Suppressor macrophage (primary cell): Measurements from ENCODE around the gene TMEM8B.
A peak's percentile ranks its signal among the peaks of the same experiment; 100 is the strongest.
"Not testable (repeated sequence)": the region's sequence is repeated elsewhere in the genome, so short reads cannot be mapped to it uniquely, and the experiment has no call there.

Experiments used
- DNase-seq, 4 experiments: peaks; one replicate each; pipeline ENCODE4 v3.0.0-alpha.2; 2020 to 2022

TMEM8B gene

DNA sequence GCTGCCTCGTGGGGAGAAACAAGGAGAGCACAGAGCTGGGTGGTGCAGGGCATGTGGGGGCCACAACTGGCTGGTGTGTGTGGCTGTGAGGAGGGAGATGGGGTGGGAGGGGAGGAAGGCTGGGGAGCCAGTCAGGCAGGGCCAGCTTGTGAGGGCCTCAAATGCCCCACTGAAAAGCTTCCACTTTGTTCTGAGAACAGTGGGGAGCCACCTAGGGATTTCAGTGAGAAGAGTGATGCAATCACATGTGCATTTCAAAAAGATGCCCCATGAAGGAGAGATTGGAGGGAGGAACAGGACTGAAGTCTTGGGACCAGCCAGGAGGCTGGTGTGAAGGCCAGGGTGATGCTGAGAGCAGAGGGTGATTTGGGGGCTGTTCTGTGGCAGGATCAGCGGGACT lies 39.9 kb downstream of the TMEM8B start:
- DNase-seq = no peak

DNA sequence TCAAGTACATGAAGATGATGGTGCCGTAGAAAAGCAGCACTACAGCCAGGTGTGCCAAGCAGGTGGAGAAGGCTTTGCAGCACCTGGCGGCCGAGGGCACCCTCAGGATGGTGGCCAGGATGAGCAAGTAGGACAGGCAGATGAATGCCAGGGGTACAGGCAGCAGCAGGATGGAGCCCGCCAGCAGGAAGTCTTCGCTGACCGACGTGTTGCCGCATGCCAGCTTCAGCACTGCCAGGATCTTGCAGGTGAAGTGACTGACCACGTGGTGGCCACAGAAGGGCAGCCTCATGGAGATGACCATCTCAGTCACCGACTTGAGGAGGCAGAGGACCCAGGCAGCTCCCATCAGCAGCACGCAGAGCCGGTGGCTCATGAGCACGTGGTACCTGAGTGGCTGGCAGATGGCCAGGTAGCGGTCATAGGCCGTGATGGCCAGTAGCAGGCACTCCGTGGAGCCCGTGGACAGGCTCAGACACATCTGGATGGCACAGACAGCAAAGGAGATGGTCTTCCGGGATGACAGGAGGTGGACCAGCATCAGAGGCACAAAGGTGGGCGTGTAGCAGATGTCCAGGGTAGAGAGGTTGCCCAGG lies 40.7 kb downstream of the TMEM8B start:
- no peak for DNase-seq

DNA sequence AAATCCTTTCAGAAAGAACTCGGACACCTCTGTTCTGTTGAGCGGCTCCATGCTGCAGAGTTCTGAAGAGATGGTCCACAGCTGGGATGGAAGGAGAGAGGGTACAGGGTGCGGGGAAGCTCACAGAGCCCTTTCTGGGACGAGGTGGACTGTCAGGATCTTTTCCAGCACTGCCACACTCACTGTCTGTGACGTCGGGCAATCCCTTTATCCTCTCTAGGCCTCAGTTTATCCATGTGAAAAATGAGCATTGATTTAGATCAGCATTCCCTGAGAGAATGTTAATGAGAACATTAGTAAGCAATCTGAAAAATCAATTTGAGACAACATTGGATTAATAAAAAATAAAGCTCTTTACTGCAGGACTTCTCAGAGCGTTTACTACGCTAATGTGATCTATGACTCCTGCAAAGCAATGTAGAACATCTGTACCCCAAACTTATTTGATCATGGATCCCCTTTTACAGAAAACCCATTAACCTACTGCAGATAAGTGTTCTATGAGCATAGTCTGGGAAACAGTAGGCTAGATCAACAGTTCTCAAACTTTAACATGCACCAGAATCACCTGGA lies 41.4 kb downstream of the TMEM8B start, which contains the start of gene OR13J1:
Gene OR13J1, minus strand, starts transcription at position 51 of the 573 bp plus-strand sequence. Its CDS starts 0 bp downstream, at position 51.
- DNase-seq = no peak

DNA sequence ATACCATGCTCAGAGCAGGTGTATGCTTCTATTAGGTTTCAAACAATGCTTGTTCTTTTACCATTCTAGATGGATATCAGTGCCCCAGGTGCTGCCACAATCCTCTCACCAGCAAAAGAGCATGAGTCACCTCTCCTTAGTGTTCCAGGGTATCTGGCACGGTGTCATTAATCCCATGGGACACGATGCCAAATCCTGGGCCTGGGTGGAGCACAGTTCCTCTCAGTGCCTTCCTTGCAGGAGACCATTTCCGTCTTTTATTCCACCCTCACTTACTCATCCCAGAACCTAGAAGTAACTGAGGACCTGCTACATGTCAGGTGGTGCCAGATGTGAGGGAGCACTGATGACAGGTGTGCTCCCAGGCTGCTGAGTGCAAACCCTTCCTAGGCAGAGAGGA lies 42.5 kb downstream of the TMEM8B start:
- no peak for DNase-seq

DNA sequence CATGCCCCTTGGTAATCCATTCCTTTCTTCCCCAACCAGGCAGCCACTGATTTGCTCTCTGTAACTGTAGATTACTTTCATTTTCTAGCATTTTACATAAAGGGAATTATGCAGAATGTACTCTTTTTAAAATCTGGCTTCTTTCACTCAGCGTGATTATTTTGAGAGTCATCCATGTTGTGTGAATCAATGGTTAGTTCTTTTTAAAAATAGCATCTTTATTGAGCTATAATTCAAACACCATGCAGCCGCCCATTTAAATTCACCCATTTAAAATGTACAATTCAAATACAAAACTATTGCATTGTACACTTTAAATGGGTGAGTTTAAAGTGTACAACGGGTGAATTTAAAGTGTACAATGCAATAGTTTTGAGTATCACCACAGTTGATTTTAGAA lies 43.5 kb downstream of the TMEM8B start:
- no peak for DNase-seq

DNA sequence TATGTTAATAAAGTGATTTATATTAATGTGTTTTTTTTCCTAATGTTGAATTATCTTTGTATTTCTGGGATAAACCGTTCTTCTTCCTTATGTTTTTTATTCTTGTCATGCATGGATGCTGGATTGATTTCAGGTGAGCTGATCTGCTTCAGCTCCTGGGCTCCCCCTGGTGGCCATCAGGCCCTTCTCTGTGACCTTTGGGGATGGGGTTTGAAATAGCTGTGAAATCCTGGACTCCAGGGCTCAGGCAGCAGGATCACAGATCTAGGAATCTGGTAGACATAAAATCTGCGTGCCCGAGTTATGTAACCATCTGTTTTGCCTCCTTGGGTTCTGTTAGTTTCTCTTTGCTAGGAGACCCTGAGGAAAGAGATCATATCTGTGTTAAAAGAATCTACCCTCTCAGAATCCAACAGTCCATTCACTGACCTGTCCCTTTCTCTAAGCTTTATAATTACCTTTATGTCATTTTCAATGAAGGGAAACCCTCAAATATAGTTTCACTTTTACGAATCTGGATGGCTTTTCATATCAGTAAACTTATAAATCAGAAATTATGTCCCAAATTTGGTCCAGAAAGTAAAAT lies 53.3 kb downstream of the TMEM8B start:
- DNase-seq = peak; percentile 73 to 90 (median 81)

DNA sequence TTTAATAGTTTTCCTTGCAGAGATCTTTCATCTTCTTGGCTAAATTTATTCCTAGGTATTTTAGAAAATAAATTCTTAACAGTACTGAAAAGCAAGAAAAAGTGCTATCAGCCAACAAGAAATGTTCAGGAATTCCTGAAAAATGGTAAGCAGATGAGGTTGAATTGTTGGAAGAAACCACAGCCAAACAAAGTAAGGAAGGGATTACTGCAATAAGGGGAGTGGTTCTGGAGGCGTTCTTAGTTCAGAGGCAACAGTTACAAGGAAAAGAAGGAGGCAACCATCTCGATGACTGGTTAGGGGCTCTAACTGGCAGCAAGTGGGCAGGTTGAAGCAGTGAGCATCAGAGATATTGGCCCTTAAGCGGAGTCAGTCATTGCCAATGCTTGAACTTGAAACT lies 54.0 kb downstream of the TMEM8B start:
- DNase-seq = no peak

DNA sequence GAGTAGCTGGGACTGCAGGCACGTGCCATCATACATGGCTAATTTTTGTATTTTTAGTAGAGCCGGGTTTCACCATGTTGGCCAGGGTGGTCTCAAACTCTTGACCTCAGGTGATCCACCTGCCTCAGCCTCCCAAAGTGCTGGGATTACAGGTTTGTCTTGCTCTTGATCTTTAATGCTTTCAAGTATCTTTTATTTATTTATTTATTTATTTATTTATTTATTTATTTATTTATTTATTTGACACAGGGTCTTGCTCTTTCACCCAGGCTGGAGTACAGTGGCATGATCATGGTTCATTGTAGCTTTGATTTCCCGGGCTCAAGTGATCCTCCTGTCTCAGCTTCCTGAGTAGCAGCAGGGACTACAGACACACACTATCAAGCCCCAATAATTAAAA lies 55.9 kb downstream of the TMEM8B start:
- not testable (repeated sequence) for DNase-seq

DNA sequence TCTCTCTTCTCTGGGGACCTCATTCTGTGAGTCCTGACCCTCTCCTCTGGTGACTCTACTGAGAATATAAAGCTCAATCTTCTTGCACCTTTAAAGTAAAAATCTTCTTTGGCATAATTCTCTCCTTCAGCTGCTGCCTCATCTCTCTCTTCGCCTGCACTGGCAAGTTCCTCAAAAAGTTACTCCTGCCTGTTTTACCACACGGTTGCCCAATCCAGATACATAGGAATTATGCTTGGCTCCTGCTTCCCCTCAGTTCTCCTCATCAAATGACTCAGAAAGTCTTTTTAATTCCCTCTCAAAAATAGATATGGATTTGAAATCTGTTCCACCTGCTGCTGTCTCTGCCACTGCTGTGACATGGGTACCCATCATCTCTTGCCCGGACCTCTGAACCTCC lies 62.6 kb downstream of the TMEM8B start:
- peak; percentile 57 to 80 (median 72) for DNase-seq

DNA sequence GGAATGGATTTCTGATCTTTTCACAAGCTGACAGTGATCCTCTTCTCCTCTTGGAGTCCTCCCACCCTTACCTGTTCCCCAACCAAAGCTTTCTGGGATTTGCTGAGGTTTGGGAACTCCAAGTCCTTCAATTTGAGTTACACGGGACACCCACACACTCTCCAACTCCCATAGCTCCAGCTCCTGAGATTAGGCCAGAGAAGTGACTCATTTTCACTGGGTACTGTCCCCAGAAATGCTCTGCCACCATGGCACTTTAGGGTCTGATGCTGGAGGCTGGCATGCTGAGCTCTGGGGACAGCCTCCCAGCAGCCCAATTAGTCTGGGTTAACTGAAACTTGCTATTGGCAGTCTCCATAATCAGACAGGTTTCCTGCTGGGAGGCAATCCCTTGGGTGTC lies 63.0 kb downstream of the TMEM8B start:
- peak in 3 of 4 experiments; percentile 17 to 41 (median 35) for DNase-seq

DNA sequence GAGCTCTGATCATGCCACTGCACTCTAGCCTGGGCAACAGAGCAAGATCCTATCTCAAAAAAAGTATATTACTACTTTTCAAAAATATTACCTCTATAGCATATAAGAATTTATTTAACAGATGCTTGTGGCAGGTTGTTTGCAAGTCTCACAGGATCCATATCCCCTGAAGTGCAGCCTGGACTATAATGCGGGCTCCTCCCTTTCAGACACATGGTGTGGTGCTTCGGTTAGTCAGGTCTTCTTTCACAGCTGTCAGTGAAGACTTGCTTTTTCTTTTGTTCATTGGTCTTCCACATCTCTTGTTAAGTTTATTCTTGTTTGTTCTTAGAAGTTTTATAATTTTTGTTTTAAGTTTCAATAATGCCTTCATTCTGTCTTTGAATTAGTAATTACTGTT lies 67.5 kb downstream of the TMEM8B start:
- DNase-seq = no peak

DNA sequence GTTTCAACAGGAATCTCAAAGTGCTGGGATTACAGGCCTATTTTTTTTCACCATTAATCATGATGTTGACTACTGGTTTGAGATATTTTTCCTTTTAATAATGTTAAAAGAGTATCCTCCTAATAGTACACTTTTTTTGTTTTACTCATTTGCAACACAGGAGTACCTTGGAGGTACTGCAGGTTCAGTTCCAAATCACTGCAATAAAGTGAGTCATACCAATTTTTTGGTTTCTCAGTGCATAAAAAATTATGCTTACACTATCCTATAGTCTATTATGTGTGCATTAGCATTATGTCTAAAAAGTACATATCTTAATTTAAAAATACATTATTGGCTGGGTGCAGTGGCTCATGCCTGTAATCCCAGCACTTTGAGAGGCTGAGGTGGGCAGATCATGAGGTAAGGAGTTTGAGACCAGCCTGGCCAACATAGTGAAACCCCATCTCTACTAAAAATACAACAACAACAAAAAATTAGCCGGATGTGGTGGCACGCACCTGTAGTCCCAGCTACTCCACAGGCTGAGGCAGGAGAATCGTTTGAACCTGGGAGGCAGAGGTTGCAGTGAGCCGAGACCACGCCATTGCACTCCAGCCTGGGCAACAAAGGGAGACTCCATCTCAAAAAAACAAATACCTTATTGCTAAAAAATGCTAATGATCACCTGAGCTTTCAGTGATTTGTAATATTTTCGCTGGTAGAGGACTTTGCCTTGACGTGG lies 68.5 kb downstream of the TMEM8B start:
- not testable (repeated sequence) for DNase-seq

DNA sequence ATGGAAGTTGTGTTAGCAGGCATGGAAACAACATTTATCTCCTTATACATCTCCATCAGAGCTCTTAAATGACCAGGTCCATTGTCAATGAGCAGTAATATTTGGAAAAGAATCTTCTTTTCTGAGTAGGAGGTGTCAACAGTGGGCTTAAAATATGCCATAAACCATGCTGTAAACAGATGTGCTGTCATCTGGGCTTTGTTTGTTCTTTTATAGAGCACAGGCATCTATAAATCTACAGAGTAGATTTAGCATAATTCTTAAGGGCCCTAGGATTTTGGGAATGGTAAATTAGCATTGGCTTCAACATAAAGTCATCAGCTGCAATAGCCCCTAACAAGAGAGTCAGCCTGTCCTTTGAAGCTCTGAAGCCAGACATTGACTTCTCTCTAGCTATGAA lies 69.3 kb downstream of the TMEM8B start:
- DNase-seq = no peak

DNA sequence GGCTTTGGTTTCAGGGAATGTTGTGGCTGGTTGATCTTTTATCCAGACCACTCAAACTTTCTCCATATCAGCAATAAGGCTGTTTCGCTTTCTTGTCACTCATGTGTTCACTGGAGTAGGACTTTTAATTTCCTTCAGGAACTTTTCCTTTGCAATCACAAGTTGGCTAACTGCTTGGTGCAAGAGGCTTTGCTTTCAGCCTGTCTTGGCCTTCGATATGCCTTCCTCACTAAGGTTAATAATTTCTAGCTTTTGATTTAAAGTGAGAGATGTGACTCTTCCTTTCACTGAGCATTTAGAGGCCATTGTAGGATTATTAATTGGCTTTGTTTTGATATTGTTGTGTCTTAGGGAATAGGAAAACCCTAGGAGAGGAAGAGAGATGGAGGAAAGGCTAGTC lies 70.0 kb downstream of the TMEM8B start:
- no peak for DNase-seq

DNA sequence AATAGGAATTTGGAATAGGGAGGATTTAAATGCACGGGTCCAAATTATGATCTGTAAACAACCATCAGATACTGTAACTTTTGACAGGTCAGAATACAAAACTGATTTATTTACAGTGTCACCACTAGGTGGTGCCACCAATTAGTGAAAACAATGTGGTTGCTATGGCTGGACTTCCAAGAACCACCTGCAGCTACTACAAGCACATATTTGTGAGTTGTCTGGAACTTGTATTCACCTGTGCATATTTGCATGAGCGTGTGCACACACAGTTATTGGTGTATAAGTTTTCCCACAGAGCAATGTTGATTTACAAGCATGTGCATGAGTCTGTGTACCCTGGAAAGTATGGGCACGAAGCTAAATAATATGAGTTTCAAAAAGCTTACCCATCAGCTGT lies 74.0 kb downstream of the TMEM8B start:
- peak; percentile 50 to 77 (median 65) for DNase-seq

DNA sequence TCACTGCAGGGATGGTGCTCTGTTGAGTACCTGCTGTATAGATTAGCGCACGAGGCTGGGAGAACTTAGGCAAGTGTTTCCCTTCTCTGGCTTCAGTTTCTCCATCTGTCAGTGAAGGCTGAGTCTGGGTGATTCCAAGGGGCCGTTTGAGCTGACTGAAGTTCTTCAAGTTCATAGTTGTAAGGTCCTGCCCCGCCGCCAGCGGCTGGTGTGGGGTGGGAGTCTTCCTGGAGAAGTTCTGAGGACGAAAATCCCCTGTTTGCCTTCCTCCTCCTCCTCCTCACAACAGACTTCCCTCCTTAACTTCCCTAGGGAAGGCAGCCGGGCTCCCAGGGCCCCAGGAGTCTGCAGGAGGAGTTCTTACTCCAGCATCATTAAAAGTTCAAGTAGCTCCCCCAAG lies 75.3 kb downstream of the TMEM8B start:
- peak in 1 of 4 experiments; percentile 22 for DNase-seq

DNA sequence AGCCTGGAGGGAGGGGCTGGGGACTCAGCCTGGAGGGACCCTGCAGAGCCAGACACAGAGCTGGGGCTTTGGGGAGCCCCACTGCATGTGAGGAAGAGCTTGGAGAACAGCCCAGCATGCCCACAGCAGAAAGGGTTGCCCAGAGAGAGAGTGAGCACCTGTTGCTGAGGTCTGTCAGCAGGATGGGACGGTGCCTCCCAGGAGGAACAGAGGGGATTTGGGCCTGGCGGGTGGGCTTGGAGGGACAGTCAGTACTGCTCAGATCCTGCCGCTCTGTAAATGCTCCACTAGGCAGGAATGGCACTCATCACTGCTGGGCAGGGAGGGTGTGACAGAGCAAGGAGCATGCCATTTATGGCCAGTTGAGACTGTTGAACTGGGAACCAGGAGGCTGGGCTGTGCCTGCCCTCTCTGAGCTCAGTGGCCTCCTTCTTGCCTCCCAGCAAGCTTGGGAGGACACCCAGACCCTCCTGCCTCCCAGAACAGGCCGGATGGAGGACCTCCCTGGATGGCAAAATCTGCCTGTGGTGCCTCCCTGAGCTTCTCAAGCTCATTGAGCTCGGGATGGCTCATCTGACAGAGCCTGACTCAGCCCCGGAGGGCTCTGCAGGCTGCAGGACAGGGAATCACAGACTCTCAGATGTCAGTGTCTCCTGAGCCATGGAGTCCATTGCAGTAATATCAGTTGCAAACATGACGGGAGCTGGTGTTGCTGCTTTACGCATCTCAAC lies 76.2 kb downstream of the TMEM8B start:
- no peak for DNase-seq

DNA sequence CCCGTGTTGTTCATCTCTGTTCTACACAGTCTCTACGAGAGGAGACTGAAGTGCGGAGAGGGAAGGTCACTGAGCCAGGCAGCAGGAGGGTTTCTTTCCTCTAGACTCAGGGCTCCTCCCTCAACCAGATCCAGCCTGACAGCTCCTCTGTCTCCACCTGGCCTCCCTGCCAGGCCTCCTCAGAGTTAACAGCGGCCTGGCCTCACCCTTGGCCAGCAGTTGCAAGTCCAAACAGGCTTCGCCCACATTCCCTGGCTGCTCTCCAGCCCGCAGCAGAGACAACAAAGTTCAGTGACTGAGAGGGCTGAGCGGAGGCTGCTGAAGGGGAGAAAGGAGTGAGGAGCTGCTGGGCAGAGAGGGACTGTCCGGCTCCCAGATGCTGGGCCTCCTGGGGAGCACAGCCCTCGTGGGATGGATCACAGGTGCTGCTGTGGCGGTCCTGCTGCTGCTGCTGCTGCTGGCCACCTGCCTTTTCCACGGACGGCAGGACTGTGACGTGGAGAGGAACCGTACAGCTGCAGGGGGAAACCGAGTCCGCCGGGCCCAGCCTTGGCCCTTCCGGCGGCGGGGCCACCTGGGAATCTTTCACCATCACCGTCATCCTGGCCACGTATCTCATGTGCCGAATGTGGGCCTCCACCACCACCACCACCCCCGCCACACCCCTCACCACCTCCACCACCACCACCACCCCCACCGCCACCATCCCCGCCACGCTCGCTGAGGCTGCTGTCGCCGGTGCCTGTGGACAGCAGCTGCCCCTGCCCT lies 77.1 kb downstream of the TMEM8B start, which contains the start of gene HRCT1:
Gene HRCT1, plus strand, starts transcription at position 291 of the 768 bp plus-strand sequence. Its CDS starts 86 bp downstream, at position 377.
- DNase-seq = no peak

DNA sequence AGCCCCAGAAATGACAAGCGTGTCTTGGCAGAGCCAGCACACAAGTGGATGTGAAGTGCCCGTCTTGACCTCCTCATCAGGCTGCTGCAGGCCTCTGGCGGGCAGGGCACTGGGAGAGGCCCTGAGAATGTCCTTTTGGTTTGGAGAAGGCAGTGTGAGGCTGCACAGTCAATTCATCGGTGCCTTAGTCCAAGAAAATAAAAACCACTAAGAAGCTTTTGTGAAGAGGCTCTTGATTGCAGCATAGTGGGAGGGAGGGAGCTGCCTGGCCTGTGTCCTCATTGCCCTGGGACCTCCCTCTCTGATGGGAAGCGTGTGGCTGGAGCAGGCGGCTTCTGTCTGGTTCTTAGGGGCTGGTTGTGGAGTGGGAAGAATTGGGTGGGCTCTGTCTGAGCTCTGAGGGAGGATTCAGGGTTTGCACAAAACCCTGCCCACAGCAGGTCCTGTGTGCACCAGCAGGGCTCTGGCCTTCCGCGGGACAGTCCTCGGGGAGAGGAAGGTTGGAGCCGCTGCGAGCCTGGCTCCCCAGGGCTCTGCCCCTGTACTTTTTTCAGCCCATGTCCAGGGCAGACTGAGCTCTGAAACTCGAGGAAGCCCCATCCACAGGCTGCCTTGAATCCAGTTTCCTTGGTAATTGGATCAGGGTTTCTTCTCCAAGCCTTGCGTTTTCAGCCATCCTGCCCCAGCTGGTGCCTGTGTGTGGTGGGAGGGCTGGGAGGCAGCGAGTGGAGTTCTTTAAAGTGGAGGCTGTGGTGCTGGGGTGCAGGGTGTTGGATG lies 78.1 kb downstream of the TMEM8B start:
- DNase-seq = no peak

DNA sequence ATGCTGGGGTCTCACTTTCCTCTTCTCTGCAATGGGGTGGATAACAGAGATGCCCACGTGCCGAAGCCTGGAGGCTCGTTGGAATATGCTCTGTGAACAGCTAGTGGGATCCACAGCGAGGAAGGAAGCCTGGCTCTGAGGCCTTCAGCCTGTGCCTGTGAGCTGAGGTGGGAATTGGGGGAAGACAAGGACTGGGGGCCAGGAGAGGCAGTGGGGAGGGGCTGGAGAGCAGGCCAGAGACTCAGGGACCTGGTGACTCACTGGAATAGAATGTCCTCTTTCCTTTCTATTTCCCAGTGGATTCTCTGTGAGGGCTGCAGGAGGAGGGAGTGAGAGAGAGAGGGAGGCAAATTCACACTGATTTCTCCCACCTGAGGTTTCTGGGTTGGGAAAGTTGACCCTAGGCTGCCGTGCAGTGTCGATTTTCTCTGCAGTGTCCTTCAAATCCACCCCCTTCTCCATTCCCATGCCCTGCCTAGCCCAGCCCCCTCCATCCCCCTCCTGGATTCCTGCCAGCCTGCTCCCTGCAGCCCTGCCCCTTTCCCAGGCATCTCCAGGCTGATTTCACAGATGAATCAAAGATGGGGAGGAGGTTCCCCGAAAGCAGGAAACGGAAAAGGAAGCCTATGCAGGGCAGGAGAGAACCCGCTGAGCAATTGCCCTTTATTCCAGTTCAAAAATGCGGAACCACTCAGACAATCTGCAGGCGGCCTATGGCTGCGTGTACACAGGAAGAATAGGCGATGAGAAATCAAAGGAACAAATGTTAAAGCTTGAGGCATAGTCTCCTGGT lies 78.9 kb downstream of the TMEM8B start:
- peak; percentile 58 to 86 (median 75) for DNase-seq
